MM.1S (cell line): ENCODE measurements around the gene MYO9A.

Source experiments
- DNase-seq: peaks from one replicate; pipeline ENCODE4 v3.0.0-alpha.2; 2015
- H2AFZ ChIP-seq: fragments of 300-600 bp; sonication (generic); 2 replicates; pipeline ENCODE4 v1.6.0; 2016; ENCODE audit warnings: antibody characterized with exemption, low read length
- H3F3A ChIP-seq: fragments of 300-600 bp; sonication (generic); 2 replicates; pipeline ENCODE4 v1.6.1; 2016; ENCODE audit warnings: mild to moderate bottlenecking, antibody characterized with exemption, low read length, moderate library complexity, mixed read lengths; ENCODE audit not compliant: insufficient read depth
- H3K27ac ChIP-seq: fragments of 300-600 bp; sonication (generic); 2 replicates; pipeline ENCODE4 v1.5.1; 2016; ENCODE audit warnings: mild to moderate bottlenecking, low read length
- H3K27me3 ChIP-seq: fragments of 300-600 bp; sonication (generic); replicated peaks from 2 replicates; pipeline ENCODE4 v1.6.0; 2016; ENCODE audit warnings: low read length; ENCODE audit not compliant: insufficient read depth
- H3K36me3 ChIP-seq: fragments of 300-600 bp; sonication (generic); replicated peaks from 2 replicates; pipeline ENCODE4 v1.6.1; 2016; ENCODE audit warnings: mild to moderate bottlenecking, low read length, mixed read lengths; ENCODE audit not compliant: insufficient read depth
- H3K4me1 ChIP-seq: fragments of 300-600 bp; sonication (generic); 2 replicates; pipeline ENCODE4 v1.6.1; 2016; ENCODE audit warnings: low read length, mixed read lengths
- H3K4me2 ChIP-seq: fragments of 300-600 bp; sonication (generic); 2 replicates; pipeline ENCODE4 v1.6.0; 2016; ENCODE audit warnings: low read depth, low read length
- H3K4me3 ChIP-seq: fragments of 300-600 bp; sonication (generic); 2 replicates; pipeline ENCODE4 v1.5.1; 2016; ENCODE audit warnings: low read length, mixed read lengths
- H3K79me2 ChIP-seq: fragments of 300-600 bp; sonication (generic); 2 replicates; pipeline ENCODE4 v1.6.1; 2016; ENCODE audit warnings: mixed run types, low read length, mixed read lengths
- H3K9ac ChIP-seq: fragments of 300-600 bp; sonication (generic); 2 replicates; pipeline ENCODE4 v1.6.1; 2016; ENCODE audit warnings: low read length, mixed read lengths
- H3K9me2 ChIP-seq: fragments of 300-600 bp; sonication (generic); replicated peaks from 2 replicates; pipeline ENCODE4 v1.6.1; 2016; ENCODE audit warnings: mild to moderate bottlenecking, low read length, mixed read lengths; ENCODE audit not compliant: insufficient read depth
- H3K9me3 ChIP-seq: fragments of 300-600 bp; sonication (generic); replicated peaks from 2 replicates; pipeline ENCODE4 v1.6.1; 2016; ENCODE audit warnings: mild to moderate bottlenecking, low read length, mixed read lengths; ENCODE audit not compliant: insufficient read depth
- H4K20me1 ChIP-seq: fragments of 300-600 bp; sonication (generic); 2 replicates; pipeline ENCODE4 v1.6.1; 2016; ENCODE audit warnings: mild to moderate bottlenecking, low read length, moderate library complexity, mixed read lengths; ENCODE audit not compliant: insufficient read depth
- EZH2 ChIP-seq: fragments of 300-600 bp; sonication (generic); optimal IDR thresholded peaks from 2 replicates; pipeline ENCODE3; 2017; ENCODE audit warnings: low read depth, mild to moderate bottlenecking, antibody characterized with exemption, low read length, mixed read lengths
- EZH2phosphoT487 ChIP-seq: fragments of 300-600 bp; sonication (generic); IDR thresholded peaks from 2 replicates; pipeline ENCODE4 v1.6.1; 2018; ENCODE audit warnings: antibody characterized with exemption, low read length
- TF ChIP-seq, protein P1 (sequence below): fragments of 300-600 bp; sonication (generic); IDR thresholded peaks from 2 replicates; pipeline ENCODE4 v1.5.1; 2016; ENCODE audit warnings: antibody characterized with exemption, low read length, mixed read lengths

The MYO9A gene

GRCh38 chr15:72042054-72042453 is 75.9 kb downstream of the MYO9A start:
- H3K27me3 ChIP-seq = no peaks in the 10 kb centered on the region
- no peak for DNase-seq
- no peak overlapping the region for H3K4me3 ChIP-seq
- H3K4me1 ChIP-seq = no peaks in the 10 kb centered on the region
- no peak overlapping the region for H3K9ac ChIP-seq
- no peaks in the 10 kb centered on the region for H3F3A ChIP-seq
- H3K36me3 ChIP-seq = no peaks in the 10 kb centered on the region
- no peak overlapping the region for H2AFZ ChIP-seq
- no peaks in the 10 kb centered on the region for H3K79me2 ChIP-seq
- H3K4me2 ChIP-seq = no peak overlapping the region
- H3K9me2 ChIP-seq = no peaks in the 10 kb centered on the region
- no peak overlapping the region for H3K27ac ChIP-seq
- no peaks in the 10 kb centered on the region for H3K9me3 ChIP-seq
- TF ChIP-seq EZH2phosphoT487 (no peak), EZH2 (no peak)
- TF ChIP-seq, protein P1, sequence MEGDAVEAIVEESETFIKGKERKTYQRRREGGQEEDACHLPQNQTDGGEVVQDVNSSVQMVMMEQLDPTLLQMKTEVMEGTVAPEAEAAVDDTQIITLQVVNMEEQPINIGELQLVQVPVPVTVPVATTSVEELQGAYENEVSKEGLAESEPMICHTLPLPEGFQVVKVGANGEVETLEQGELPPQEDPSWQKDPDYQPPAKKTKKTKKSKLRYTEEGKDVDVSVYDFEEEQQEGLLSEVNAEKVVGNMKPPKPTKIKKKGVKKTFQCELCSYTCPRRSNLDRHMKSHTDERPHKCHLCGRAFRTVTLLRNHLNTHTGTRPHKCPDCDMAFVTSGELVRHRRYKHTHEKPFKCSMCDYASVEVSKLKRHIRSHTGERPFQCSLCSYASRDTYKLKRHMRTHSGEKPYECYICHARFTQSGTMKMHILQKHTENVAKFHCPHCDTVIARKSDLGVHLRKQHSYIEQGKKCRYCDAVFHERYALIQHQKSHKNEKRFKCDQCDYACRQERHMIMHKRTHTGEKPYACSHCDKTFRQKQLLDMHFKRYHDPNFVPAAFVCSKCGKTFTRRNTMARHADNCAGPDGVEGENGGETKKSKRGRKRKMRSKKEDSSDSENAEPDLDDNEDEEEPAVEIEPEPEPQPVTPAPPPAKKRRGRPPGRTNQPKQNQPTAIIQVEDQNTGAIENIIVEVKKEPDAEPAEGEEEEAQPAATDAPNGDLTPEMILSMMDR = no peak
- no peaks in the 10 kb centered on the region for H4K20me1 ChIP-seq

- TF ChIP-seq EZH2 (no peak), EZH2phosphoT487 (no peak)
- TF ChIP-seq, protein P1 = no peak
- Histone ChIP-seq H3K4me3 (no peak overlapping the region), H3K9ac (no peak overlapping the region), H3F3A (no peaks in the 10 kb centered on the region), H2AFZ (no peak overlapping the region), H4K20me1 (no peaks in the 10 kb centered on the region), H3K4me2 (no peak overlapping the region), H3K9me2 (no peaks in the 10 kb centered on the region), H3K79me2 (no peaks in the 10 kb centered on the region), H3K27me3 (no peaks in the 10 kb centered on the region), H3K36me3 (no peaks in the 10 kb centered on the region), H3K9me3 (no peaks in the 10 kb centered on the region), H3K4me1 (no peaks in the 10 kb centered on the region), H3K27ac (no peak overlapping the region)
- DNase-seq = no peak
Observed at GRCh38 chr15:72037321-72037720, 80.6 kb downstream of the MYO9A start.

DNA sequence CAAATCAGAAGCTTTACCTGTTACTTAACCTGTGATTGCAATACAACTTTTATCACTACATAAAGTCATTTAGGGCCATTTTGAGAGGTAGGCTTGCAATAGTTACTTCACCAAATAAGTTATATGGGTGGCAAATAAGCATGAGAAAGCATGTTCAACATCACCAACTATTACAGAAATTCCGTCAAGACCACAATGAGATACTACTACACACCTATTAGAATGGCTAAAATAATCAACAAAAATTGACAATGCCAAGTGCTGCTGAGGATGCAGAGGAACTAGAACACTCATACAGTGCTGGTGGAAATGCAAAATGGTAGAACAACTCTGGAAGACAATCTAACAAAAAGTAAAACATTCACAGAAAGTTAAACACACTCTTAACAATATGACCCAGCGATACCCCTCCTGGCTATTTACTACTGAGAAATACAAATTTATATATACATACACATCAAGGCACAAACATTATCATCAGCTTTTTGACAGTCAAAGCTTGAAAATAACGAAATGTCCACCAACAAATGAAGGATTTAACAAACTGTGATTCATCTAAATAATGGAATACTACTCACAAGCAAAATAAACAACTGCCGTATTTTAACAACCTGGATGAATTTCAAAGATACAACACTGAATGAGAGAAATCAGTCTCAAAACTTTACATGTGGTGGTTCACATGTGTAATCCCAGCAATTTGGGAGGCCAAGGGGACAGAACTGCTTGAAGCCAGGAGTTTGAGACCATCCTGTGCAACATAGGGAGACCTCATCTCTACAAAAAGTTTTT is 82.9 kb downstream of the MYO9A start:
- TF ChIP-seq, protein P1 = no peak
- TF ChIP-seq EZH2phosphoT487 (no peak), EZH2 (no peak)
- H3F3A ChIP-seq = no peaks in the 10 kb centered on the region
- no peaks in the 10 kb centered on the region for H3K9me2 ChIP-seq
- no peak overlapping the region for H3K4me3 ChIP-seq
- H3K27ac ChIP-seq = no peak overlapping the region
- no peaks in the 10 kb centered on the region for H3K9me3 ChIP-seq
- no peak overlapping the region for H2AFZ ChIP-seq
- no peaks in the 10 kb centered on the region for H3K4me1 ChIP-seq
- no peaks in the 10 kb centered on the region for H3K27me3 ChIP-seq
- H3K79me2 ChIP-seq = no peaks in the 10 kb centered on the region
- H3K36me3 ChIP-seq = no peaks in the 10 kb centered on the region
- H3K9ac ChIP-seq = no peak overlapping the region
- no peak overlapping the region for H3K4me2 ChIP-seq
- no peak for DNase-seq
- no peaks in the 10 kb centered on the region for H4K20me1 ChIP-seq
